PC-9 (cell line): ENCODE measurements around the gene LMO7. TPM values are rescaled to one million over a fixed set of nuclear protein-coding genes. Genes with fewer than 3 reads are reported as not detected.

Experiments used
- BruUV-seq: library from RNA; stranded (reverse); fragments of 400-500 nt; replicated peaks from 2 replicates; lab custom pipeline; 2021; lab: Mats Ljungman, UMichigan
- CTCF ChIA-PET: fragments of 300-600 bp; sonication (Branson Sonifier 250); formaldehyde crosslinking; loops from one replicate; lab custom pipeline; 2022; ENCODE audit warnings: antibody characterized with exemption; lab: Charles Lee
- POLR2A ChIA-PET: fragments of 300-600 bp; sonication (Branson Sonifier 250); formaldehyde crosslinking; loops from one replicate; lab custom pipeline; 2022; ENCODE audit warnings: antibody characterized with exemption; ENCODE audit not compliant: unreplicated experiment; lab: Charles Lee
- DNase-seq, 2 experiments: peaks; one replicate each; pipeline versions ENCODE4 v3.0.0 to v3.0.0-alpha.2; 2015 to 2022; ENCODE audit warnings: mixed read lengths in 1 of 2
- H2AFZ ChIP-seq: fragments of 200-600 bp; sonication (generic); 2 replicates; pipeline ENCODE4 v1.8.1; 2017; ENCODE audit warnings: antibody characterized with exemption
- H3F3A ChIP-seq: fragments of 200-600 bp; sonication (generic); 2 replicates; pipeline ENCODE4 v1.8.1; 2017; ENCODE audit warnings: antibody characterized with exemption, mild to moderate bottlenecking, low read depth; ENCODE audit not compliant: insufficient read depth
- H3K27ac ChIP-seq: fragments of 200-600 bp; sonication (generic); 2 replicates; pipeline ENCODE4 v1.6.1; 2016; ENCODE audit warnings: mixed run types
- H3K27me3 ChIP-seq: fragments of 200-600 bp; sonication (generic); 2 replicates; pipeline ENCODE4 v1.6.1; 2016; ENCODE audit warnings: low read depth, mixed run types; ENCODE audit not compliant: insufficient read depth
- H3K36me3 ChIP-seq: fragments of 200-600 bp; sonication (generic); 2 replicates; pipeline ENCODE4 v1.6.1; 2016; ENCODE audit warnings: low read depth, mixed run types
- H3K4me1 ChIP-seq: fragments of 200-600 bp; sonication (generic); replicated peaks from 2 replicates; pipeline ENCODE4 v1.6.1; 2016; ENCODE audit warnings: mixed run types; ENCODE audit not compliant: insufficient read depth
- H3K4me2 ChIP-seq: fragments of 200-600 bp; sonication (generic); 2 replicates; pipeline ENCODE4 v1.6.1; 2017; ENCODE audit warnings: mixed run types
- H3K4me3 ChIP-seq: fragments of 200-600 bp; sonication (generic); 2 replicates; pipeline ENCODE4 v1.6.1; 2016; ENCODE audit warnings: mixed run types
- H3K79me2 ChIP-seq: fragments of 200-600 bp; sonication (generic); 2 replicates; pipeline ENCODE4 v1.6.1; 2017; ENCODE audit warnings: low read depth, mixed run types
- H3K9me2 ChIP-seq: fragments of 200-600 bp; sonication (generic); 2 replicates; pipeline ENCODE4 v1.8.1; 2017; ENCODE audit warnings: mild to moderate bottlenecking; ENCODE audit not compliant: insufficient read depth
- H3K9me3 ChIP-seq: fragments of 200-600 bp; sonication (generic); 2 replicates; pipeline ENCODE4 v1.8.1; 2016; ENCODE audit warnings: low read depth; ENCODE audit not compliant: insufficient read depth
- H4K20me1 ChIP-seq: fragments of 200-600 bp; sonication (generic); 2 replicates; pipeline ENCODE4 v1.8.1; 2017; ENCODE audit not compliant: insufficient read depth
- EZH2 ChIP-seq: fragments of 200-600 bp; sonication (generic); IDR thresholded peaks from 2 replicates; pipeline ENCODE4 v1.8.0; 2017; ENCODE audit warnings: antibody characterized with exemption, low read depth
- intact Hi-C: fragments of 100-400 bp; cut with micrococcal nuclease; formaldehyde crosslinking; loops from one replicate; pipeline ENCODE4 v1.10.0; 2022; ENCODE audit not compliant: unreplicated experiment
- total RNA-seq: library from RNA; stranded (reverse); gene quantifications from 2 replicates; pipeline ENCODE4 v1.2.3, GENCODE V29; 2021
- TF ChIP-seq, protein P1 (sequence below): fragments of 200-600 bp; sonication (generic); conservative IDR thresholded peaks from 2 replicates; pipeline ENCODE4 v1.6.1; 2017; ENCODE audit warnings: mixed run types, antibody characterized with exemption, mild to moderate bottlenecking, moderate library complexity

LMO7 gene
- total RNA-seq, 1 experiment from 2014 or later, result 93.0 TPM

DNA sequence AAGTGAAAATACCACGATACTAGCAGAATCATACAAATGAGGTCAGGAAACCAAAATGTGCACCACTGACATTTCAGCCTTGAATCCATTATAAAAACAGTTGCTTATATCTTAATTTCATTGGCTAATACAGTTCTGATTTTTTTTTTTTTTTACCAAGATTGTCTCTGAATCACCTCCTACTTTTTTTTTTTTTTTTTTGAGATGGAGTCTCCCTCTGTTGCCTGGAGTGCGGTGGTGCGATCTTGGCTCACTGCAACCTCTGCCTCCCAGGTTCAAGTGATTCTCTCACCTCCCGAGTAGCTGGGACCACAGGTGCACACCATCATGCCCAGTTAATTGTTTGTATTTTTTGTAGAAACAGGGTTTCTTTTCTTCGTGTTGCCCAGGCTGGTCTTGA is 270.2 kb downstream of the LMO7 start:
- Histone ChIP-seq H3K79me2 (no peaks in the 10 kb centered on the region), H3K4me2 (no peak overlapping the region), H3F3A (no peaks in the 10 kb centered on the region), H3K9me3 (no peaks in the 10 kb centered on the region), H3K4me1 (no peaks in the 10 kb centered on the region), H3K4me3 (no peak overlapping the region), H3K36me3 (no peaks in the 10 kb centered on the region), H4K20me1 (no peaks in the 10 kb centered on the region), H3K27me3 (no peaks in the 10 kb centered on the region), H2AFZ (no peak overlapping the region), H3K27ac (no peak overlapping the region), H3K9me2 (no peaks in the 10 kb centered on the region)
- DNase-seq, result no peak
- TF ChIP-seq, protein P1, sequence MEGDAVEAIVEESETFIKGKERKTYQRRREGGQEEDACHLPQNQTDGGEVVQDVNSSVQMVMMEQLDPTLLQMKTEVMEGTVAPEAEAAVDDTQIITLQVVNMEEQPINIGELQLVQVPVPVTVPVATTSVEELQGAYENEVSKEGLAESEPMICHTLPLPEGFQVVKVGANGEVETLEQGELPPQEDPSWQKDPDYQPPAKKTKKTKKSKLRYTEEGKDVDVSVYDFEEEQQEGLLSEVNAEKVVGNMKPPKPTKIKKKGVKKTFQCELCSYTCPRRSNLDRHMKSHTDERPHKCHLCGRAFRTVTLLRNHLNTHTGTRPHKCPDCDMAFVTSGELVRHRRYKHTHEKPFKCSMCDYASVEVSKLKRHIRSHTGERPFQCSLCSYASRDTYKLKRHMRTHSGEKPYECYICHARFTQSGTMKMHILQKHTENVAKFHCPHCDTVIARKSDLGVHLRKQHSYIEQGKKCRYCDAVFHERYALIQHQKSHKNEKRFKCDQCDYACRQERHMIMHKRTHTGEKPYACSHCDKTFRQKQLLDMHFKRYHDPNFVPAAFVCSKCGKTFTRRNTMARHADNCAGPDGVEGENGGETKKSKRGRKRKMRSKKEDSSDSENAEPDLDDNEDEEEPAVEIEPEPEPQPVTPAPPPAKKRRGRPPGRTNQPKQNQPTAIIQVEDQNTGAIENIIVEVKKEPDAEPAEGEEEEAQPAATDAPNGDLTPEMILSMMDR, result no peak
- no peak for TF ChIP-seq EZH2
- BruUV-seq, result no TSS peak
- ChIA-PET CTCF (no interaction called here), POLR2A (no interaction called here)
- intact Hi-C loops, result no loop called here

DNA sequence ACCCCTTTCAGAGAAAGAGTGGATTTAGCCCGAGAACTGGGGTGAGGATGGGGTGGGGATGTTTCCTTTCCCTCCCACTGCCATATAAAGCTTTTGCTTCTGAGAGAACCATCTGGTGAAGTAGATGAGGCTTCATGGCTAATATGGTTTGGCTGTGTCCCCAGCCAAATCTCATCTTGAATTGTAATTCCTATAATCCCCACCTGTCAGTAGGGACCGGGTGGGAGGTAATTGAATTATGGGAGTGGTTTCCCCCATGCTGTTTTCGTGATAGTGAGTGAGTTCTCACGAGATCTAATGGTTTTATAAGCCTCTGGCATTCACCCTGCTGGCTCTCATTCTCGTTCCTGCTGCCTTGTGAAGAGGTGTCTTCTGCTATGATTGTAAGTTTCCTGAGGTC is 270.9 kb downstream of the LMO7 start:
- no peak overlapping the region for H3K4me3 ChIP-seq
- no peak overlapping the region for H3K4me2 ChIP-seq
- H4K20me1 ChIP-seq, result no peaks in the 10 kb centered on the region
- no peaks in the 10 kb centered on the region for H3K79me2 ChIP-seq
- TF ChIP-seq, protein P1, result no peak
- TF ChIP-seq EZH2, result no peak
- H3K9me3 ChIP-seq, result no peaks in the 10 kb centered on the region
- no peaks in the 10 kb centered on the region for H3F3A ChIP-seq
- no peaks in the 10 kb centered on the region for H3K36me3 ChIP-seq
- no peak overlapping the region for H3K27ac ChIP-seq
- DNase-seq, result no peak
- no peaks in the 10 kb centered on the region for H3K27me3 ChIP-seq
- intact Hi-C loops, result no loop called here
- BruUV-seq, result no TSS peak
- no peaks in the 10 kb centered on the region for H3K4me1 ChIP-seq
- H2AFZ ChIP-seq, result no peak overlapping the region
- CTCF ChIA-PET, result no interaction called here
- H3K9me2 ChIP-seq, result no peaks in the 10 kb centered on the region
- POLR2A ChIA-PET, result no interaction called here

DNA sequence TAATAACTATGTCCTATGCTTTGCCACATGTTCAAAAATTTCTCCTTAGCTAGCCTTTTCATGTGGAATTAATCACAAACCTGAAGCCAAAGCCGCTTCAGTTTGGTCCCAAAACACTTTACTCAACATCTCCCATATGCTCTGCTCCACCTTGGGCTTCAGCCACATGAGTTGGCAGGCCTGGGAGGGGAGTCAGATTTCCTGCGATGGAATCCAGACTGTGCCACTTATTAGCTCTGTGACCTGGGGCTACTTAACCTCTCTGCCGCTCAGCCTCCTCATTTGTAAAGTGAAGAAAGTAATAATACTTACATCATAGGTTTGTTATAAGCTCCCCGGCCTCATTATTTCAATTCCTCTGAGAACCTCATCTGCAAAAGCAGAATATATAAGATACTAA is 272.0 kb downstream of the LMO7 start:
- ChIA-PET CTCF (no interaction called here), POLR2A (no interaction called here)
- intact Hi-C loops, result no loop called here
- no peaks in the 10 kb centered on the region for H3K4me1 ChIP-seq
- H3K4me3 ChIP-seq, result no peak overlapping the region
- no peak overlapping the region for H3K4me2 ChIP-seq
- no peak overlapping the region for H2AFZ ChIP-seq
- H3K9me3 ChIP-seq, result no peaks in the 10 kb centered on the region
- no peaks in the 10 kb centered on the region for H3K9me2 ChIP-seq
- H4K20me1 ChIP-seq, result no peaks in the 10 kb centered on the region
- H3K79me2 ChIP-seq, result no peaks in the 10 kb centered on the region
- no peak for DNase-seq
- H3K36me3 ChIP-seq, result no peaks in the 10 kb centered on the region
- H3K27ac ChIP-seq, result no peak overlapping the region
- no peaks in the 10 kb centered on the region for H3K27me3 ChIP-seq
- TF ChIP-seq, protein P1, result no peak
- TF ChIP-seq EZH2, result no peak
- BruUV-seq, result no TSS peak
- H3F3A ChIP-seq, result no peaks in the 10 kb centered on the region

Other genes with a start within 250 kb of the LMO7 start
- gene TBC1D4, start 154.2 kb upstream of the LMO7 start, total RNA-seq, result 15.7 and 19.5 TPM in 2 replicates
- gene COMMD6, start 98.5 kb upstream of the LMO7 start, total RNA-seq, result 117 and 118 TPM in 2 replicates
- gene UCHL3, start 86.5 kb upstream of the LMO7 start, total RNA-seq, result 39.7 and 54.9 TPM in 2 replicates